Neuron (in vitro differentiated cells): ENCODE results near the gene TAS2R5.
"Not testable (repeated sequence)": the region's sequence is repeated elsewhere in the genome, so short reads cannot be mapped to it uniquely, and the experiment has no call there.

ENCODE experiments used
- H2AFZ ChIP-seq: one replicate; pipeline ENCODE4 v1.6.1; 2013; ENCODE audit warnings: low read depth, mild to moderate bottlenecking, inconsistent platforms, low read length, moderate library complexity
- H3K27me3 ChIP-seq: one replicate; pipeline ENCODE4 v1.6.1; 2013; ENCODE audit warnings: low read length; ENCODE audit not compliant: insufficient read depth
- H3K36me3 ChIP-seq: one replicate; pipeline ENCODE4 v1.6.1; 2013; ENCODE audit warnings: low read length; ENCODE audit not compliant: insufficient read depth
- H3K4me1 ChIP-seq: one replicate; pipeline ENCODE4 v1.6.1; 2013; ENCODE audit warnings: low read length; ENCODE audit not compliant: insufficient read depth
- H3K4me3 ChIP-seq: 2 replicates; pipeline ENCODE4 v1.5.1; 2013; ENCODE audit warnings: mild to moderate bottlenecking, low read length, moderate library complexity
- H3K9me3 ChIP-seq: one replicate; pipeline ENCODE4 v1.6.1; 2013; ENCODE audit warnings: low read length

TAS2R5 gene

DNA sequence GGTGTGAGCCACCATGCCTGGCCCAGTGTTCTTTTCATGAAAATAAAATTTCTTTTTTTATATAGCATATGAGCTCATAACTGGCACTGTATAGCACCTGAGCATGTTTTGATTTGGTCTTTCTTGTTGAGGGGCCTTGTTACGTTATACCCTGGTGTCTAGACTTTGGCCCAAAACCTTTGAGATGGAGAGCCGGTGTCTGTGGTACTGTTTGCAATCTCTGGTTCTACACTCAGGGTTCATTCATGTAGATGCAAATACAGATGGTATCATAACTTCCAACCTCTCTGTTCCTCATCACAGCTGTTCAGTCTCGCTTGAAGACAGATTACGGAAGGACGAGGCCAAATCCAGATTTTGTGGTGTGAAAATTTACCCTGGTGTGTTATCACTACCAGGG, at the start of gene TAS2R5:
Gene TAS2R5, plus strand, starts transcription at position 301 of the 400 bp plus-strand sequence. CDS start 145 bp downstream, outside the sequence.
- H3K27me3 ChIP-seq, result no peaks in the 10 kb centered on the region
- peaks cover 15% of the 10 kb centered on the region for H3K36me3 ChIP-seq
- no peaks in the 10 kb centered on the region for H3K4me1 ChIP-seq
- H3K9me3 ChIP-seq, result no peaks in the 10 kb centered on the region
- H2AFZ ChIP-seq, result no peak within 1 kb of the TSS
- no peak within 1 kb of the TSS for H3K4me3 ChIP-seq

DNA sequence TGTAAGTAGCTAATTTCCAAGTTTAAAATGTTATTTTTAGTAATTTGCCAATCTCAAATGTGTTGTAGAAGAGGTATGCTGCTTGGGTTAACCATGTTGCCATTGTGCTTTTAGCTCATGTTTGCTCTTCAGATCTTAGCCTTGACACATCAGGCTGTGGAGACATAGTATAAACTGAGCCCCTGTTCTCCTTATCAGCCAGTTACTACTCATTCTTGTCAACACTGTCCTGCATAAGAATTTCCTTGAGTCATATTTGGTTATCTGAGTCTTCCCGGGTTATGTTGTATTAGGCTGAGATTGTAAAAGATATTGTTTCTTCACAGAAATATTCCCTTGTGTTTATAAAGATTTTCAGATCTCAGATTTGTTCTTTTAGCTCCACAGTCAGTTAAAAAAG, 47.8 kb upstream of the TAS2R5 start:
- Histone ChIP-seq H3K4me1 (peaks cover 20% of the 10 kb centered on the region), H3K27me3 (no peaks in the 10 kb centered on the region), H3K4me3 (no peak overlapping the region), H3K36me3 (peaks cover 71% of the 10 kb centered on the region), H2AFZ (no peak overlapping the region), H3K9me3 (no peaks in the 10 kb centered on the region)

- peaks cover 87% of the 10 kb centered on the region for H3K36me3 ChIP-seq
- H3K9me3 ChIP-seq, result no peaks in the 10 kb centered on the region
- H2AFZ ChIP-seq, result no peak overlapping the region
- peaks cover 13% of the 10 kb centered on the region for H3K4me1 ChIP-seq
- H3K4me3 ChIP-seq, result no peak overlapping the region
- H3K27me3 ChIP-seq, result no peaks in the 10 kb centered on the region
Observed at GRCh38 chr7:141744131-141744530, 45.9 kb upstream of the TAS2R5 start.

- Histone ChIP-seq H3K4me3 (no peak overlapping the region), H3K27me3 (no peaks in the 10 kb centered on the region), H3K36me3 (peaks cover 87% of the 10 kb centered on the region), H3K4me1 (no peaks in the 10 kb centered on the region), H2AFZ (no peak overlapping the region), H3K9me3 (peaks cover 26% of the 10 kb centered on the region)
Observed at GRCh38 chr7:141748396-141748795, 41.6 kb upstream of the TAS2R5 start.

DNA sequence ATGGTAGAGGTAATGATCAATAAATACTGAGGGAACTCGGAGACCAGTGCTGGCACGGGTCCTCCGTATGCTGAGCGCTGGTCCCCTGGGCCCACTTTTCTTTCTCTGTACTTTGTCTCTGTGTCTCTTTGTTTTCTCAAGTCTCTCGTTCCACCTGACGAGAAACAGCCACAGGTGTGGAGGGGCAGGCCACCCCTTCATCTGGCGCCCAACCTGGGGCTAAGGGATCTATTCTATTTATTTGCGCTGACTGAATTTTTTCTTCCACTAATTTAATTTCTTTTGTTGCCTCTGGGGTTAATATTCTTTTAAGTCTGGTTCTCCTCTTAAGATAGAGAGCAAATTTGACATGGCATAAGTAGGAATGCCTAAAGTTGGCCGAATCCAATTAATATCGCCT, 38.1 kb upstream of the TAS2R5 start:
- not testable (repeated sequence) for H3K27me3 ChIP-seq, H2AFZ ChIP-seq, H3K4me3 ChIP-seq, H3K4me1 ChIP-seq
- peaks cover 69% of the 10 kb centered on the region for H3K36me3 ChIP-seq
- peaks cover 26% of the 10 kb centered on the region for H3K9me3 ChIP-seq

GRCh38 chr7:141752634-141753033, 37.4 kb upstream of the TAS2R5 start:
- no peak overlapping the region for H3K4me3 ChIP-seq
- peaks cover 72% of the 10 kb centered on the region for H3K36me3 ChIP-seq
- no peak overlapping the region for H2AFZ ChIP-seq
- H3K4me1 ChIP-seq, result no peaks in the 10 kb centered on the region
- H3K9me3 ChIP-seq, result peaks cover 26% of the 10 kb centered on the region
- no peaks in the 10 kb centered on the region for H3K27me3 ChIP-seq

DNA sequence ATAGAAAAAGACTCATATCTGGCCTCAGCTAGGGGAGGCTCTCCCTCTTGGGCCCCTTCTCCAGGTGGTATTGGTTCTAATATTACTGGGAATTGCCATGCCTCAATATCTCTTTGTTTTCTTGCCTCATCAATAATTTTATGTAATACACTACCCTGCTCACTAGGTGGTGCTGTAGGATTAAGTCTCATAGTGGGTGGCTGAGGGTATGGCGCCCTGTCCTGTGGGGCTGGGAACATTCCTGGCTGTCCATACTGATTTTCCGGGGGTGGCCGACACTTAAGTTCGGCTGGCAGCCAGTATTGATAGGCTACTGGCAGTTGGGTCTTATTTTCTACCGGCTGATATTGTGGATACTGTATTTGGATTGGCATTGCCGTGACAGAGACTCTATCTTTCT, 35.1 kb upstream of the TAS2R5 start:
- Histone ChIP-seq H3K9me3 (peaks cover 23% of the 10 kb centered on the region), H2AFZ (no peak overlapping the region), H3K27me3 (no peaks in the 10 kb centered on the region), H3K4me1 (no peaks in the 10 kb centered on the region), H3K4me3 (no peak overlapping the region), H3K36me3 (peaks cover 69% of the 10 kb centered on the region)

GRCh38 chr7:141763797-141764196, 26.2 kb upstream of the TAS2R5 start, which contains the start of gene TAS2R3:
TSS of gene TAS2R3 (plus strand) at chr7:141764097. CDS start at chr7:141764159, 62 bp downstream.
- peaks cover 45% of the 10 kb centered on the region for H3K36me3 ChIP-seq
- H3K4me3 ChIP-seq, result no peak within 1 kb of the TSS
- H3K4me1 ChIP-seq, result no peaks in the 10 kb centered on the region
- no peaks in the 10 kb centered on the region for H3K27me3 ChIP-seq
- H2AFZ ChIP-seq, result no peak within 1 kb of the TSS
- no peaks in the 10 kb centered on the region for H3K9me3 ChIP-seq

DNA sequence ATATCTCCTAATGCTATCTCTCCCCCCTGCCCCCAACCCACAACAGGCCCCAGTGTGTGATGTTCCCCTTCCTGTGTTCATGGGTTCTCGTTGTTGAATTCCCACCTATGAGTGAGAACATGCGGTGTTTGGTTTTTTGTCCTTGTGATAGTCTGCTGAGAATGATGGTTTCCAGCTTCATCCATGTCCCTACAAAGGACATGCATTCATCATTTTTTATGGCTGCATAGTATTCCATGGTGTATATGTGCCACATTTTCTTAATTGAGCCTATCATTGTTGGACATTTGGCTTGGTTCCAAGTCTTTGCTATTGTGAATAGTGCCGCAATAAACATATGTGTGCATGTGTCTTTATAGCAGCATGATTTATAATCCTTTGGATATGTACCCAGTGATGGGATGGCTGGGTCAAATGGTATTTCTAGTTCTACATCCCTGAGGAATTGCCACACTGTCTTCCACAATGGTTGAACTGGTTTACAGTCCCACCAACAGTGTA, 19.9 kb upstream of the TAS2R5 start:
- not testable (repeated sequence) for H3K36me3 ChIP-seq, H2AFZ ChIP-seq, H3K27me3 ChIP-seq, H3K4me3 ChIP-seq, H3K4me1 ChIP-seq, H3K9me3 ChIP-seq

DNA sequence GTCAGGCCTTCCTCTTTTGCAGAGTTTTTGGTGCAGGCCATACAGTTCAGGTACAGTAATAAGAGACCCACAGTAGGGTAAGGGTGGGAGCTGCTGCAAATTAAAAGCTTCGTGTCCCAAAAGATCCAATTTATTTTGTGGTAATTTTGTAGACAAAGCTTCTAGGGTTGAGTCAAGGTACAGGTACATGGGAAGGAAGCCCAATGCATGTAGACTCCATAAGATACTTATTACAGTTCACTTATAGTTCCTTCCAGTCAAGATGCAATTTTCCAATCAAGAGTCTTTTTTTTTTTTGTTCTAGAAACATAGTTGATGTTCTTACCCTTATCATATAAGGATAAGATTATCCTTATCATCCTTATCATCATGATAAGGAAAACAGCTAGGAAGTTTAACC, 13.6 kb upstream of the TAS2R5 start, which contains the start of gene TAS2R4:
Gene TAS2R4, plus strand, starts transcription at position 301 of the 400 bp plus-strand sequence. CDS start 1,815 bp downstream, outside the sequence.
- no peaks in the 10 kb centered on the region for H3K4me1 ChIP-seq
- H3K4me3 ChIP-seq, result no peak within 1 kb of the TSS
- peaks cover 15% of the 10 kb centered on the region for H3K36me3 ChIP-seq
- H3K27me3 ChIP-seq, result no peaks in the 10 kb centered on the region
- no peak within 1 kb of the TSS for H2AFZ ChIP-seq
- H3K9me3 ChIP-seq, result peaks cover 6% of the 10 kb centered on the region

DNA sequence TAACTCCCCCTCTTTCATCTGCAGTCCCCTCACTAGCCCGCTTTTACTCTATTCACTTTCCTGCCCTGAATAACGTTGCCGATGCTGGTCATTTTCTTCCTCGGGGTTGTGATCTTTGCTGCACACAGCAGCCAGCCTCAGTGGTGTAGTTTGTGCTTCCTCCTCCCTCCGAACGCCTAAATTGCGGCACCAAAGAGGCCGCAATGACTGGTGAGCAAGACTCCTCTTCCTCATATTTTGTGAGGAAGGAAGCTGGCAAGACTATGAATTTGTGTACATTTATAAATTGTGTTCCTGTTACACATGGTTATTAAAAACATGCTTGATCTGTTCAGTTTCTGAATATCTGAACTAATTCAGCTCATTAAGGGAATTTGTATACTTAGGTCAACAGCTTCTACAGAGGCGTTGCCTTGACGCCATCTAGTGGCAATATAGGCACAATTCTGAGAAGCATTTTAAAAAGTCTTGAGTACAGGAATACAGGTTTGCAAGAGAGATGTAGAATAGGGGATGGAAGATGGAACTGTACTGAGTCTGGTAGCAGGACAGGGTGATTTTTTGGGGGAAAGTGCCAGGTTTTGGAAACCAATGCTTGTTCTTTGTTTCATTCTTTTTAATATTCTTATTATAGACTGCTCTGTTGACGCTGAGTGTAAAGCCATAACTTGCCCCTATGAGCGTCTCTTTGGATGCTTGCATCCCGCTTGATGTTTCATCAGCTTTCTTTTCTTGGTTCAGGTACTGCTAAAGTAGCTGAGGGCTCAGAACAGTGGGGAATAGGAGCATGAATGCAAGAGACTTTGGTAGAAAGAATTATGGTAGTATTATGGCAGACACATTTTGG, 4.1 kb upstream of the TAS2R5 start:
- Histone ChIP-seq H2AFZ (no peak overlapping the region), H3K4me3 (no peak overlapping the region), H3K27me3 (no peaks in the 10 kb centered on the region), H3K4me1 (no peaks in the 10 kb centered on the region), H3K36me3 (peaks cover 15% of the 10 kb centered on the region), H3K9me3 (no peaks in the 10 kb centered on the region)

DNA sequence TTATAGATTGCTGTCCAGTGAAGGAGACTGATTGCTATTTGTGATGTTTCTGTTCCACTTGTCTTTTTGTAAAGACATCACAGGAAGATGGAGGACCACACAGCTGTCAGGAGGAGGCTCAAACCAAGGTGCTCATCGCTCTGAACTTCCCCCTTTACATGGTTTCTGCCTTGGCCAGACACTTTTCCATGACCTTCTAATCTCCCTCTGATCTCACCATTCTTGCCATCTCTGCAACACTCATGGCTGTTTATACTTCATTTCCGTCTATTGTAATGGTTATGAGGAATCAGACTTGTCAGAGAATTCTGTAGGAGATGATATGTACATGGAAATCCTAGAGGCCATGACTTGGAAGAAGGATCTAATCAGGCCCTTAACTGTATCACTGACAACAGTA, 1.7 kb upstream of the TAS2R5 start:
- H3K9me3 ChIP-seq, result no peaks in the 10 kb centered on the region
- peaks cover 15% of the 10 kb centered on the region for H3K36me3 ChIP-seq
- H3K4me1 ChIP-seq, result no peaks in the 10 kb centered on the region
- no peak overlapping the region for H2AFZ ChIP-seq
- H3K27me3 ChIP-seq, result no peaks in the 10 kb centered on the region
- no peak overlapping the region for H3K4me3 ChIP-seq

GRCh38 chr7:141792526-141792925, 2.5 kb downstream of the TAS2R5 start:
- no peak overlapping the region for H3K4me3 ChIP-seq
- H3K9me3 ChIP-seq, result no peaks in the 10 kb centered on the region
- H3K4me1 ChIP-seq, result no peaks in the 10 kb centered on the region
- H2AFZ ChIP-seq, result no peak overlapping the region
- H3K27me3 ChIP-seq, result no peaks in the 10 kb centered on the region
- peaks cover 13% of the 10 kb centered on the region for H3K36me3 ChIP-seq
